HG03558 (cell line): ENCODE measurements around the gene MED9.

ENCODE experiments used
- ATAC-seq: cut with Tn5 transposase; IDR thresholded peaks from one replicate; pipeline ENCODE4 v1.9.1; 2021; ENCODE audit warnings: moderate number of reproducible peaks; ENCODE audit not compliant: unreplicated experiment; ENCODE audit errors: extremely low read depth

The MED9 gene

GRCh38 chr17:17528696-17529652 lies 52.2 kb downstream of the MED9 start:
- no peak for ATAC-seq

DNA sequence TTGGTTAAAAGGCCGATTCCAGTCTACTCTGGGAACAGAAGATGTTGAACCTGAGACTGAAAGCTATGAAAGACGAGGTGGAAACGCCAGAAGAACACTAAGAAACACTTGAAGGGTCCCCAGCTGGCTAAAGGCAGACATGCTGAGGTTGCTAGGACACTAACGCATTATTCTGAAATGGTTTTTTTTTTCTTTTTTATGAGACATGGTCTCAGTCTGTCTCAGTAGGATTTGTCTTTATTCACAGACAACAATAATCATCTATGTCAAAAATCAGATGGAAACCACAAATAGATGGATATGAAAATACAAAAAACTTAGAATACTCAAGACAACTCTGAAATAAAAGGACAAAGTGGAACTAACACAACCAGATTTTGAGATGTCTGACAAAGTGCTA lies 54.4 kb downstream of the MED9 start:
- no peak for ATAC-seq

DNA sequence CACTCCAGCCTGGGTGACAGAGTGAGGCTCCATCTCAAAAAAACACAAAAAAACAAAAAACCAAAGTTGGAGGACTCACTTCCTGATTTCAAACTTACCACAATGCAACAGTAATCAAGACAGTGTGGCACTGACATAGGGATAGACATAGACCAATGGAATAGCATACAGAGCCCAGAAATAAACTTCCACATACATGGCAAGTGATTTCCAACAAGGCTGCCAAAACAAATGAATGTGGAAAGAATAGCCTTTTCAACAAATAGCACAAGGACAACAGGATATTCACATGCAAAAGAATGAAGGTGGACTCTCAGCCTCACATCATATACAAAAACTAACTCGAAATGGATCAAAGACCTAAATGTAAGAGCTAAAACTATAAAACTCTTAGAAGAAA lies 56.2 kb downstream of the MED9 start:
- ATAC-seq: no peak

- ATAC-seq: no peak
Measured at GRCh38 chr17:17533901-17534441, 57.2 kb downstream of the MED9 start.

DNA sequence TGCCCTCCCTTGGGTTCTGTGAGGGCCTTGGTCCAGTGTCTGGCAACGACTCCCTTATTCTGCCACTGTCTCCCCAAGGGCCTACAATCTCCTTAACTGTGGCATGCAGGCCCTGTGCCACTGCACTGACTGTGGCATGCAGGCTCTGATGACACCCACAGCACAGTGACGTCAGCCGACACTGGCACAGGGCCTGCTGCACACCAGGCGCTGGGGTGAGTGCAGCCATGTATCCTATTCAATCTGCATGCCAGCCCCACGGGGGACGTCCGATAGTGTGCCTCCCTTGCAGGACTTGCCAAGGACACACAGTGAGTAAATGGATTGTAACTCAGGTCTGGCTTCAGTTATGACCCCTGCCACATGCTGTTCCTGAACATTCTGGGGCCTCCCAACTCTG lies 59.2 kb downstream of the MED9 start:
- no peak for ATAC-seq

GRCh38 chr17:17536702-17537101 lies 59.9 kb downstream of the MED9 start:
- ATAC-seq: no peak

GRCh38 chr17:17537311-17538099 lies 60.7 kb downstream of the MED9 start:
- ATAC-seq: no peak

- ATAC-seq: no peak
Measured at GRCh38 chr17:17538417-17539391, 61.9 kb downstream of the MED9 start.

- no peak for ATAC-seq
Measured at GRCh38 chr17:17539591-17539990, 62.8 kb downstream of the MED9 start.

- no peak for ATAC-seq
Measured at GRCh38 chr17:17540278-17540906, 63.6 kb downstream of the MED9 start.

DNA sequence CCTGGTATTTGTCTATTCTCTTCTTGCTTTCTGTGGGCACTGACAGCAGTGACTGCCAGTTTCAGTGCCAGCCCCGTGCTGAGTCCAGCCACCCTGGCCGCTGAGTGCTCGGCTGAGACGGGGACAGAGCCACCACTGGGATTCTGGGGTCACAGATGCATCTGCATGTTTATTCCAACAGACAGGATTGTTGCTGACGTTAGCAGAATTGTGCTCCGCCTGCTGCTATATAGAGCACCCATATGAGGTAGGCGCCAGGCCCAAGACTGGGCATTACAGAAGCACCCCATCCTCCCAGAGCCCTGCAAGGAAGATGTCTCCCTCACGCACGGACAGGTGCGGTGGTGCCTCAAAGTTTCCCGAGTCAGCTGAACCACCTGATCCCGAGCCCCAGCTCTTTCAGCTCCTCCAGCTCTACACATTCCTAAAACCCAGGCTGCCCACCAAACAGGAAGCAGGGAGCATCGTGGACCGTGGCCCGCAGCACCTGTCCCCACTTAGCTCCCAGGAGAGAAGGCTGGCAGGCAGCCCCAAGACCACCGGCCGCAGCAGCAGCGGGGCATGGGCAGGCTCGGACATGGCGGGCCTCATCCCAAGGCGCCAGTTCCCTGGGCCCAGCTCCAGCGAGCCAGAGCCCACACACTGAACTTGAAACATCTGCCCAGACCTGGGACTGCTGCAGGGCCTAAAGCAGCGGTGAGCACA lies 64.3 kb downstream of the MED9 start:
- no peak for ATAC-seq

- no peak for ATAC-seq
Measured at GRCh38 chr17:17541640-17542001, 64.8 kb downstream of the MED9 start.
